Karpas-422 (cell line): ENCODE results near the gene LINGO1. TPM values are rescaled to one million over a fixed set of nuclear protein-coding genes. Genes with fewer than 3 reads are reported as not detected.

ENCODE experiments used
- DNase-seq: peaks from one replicate; pipeline ENCODE4 v3.0.0-alpha.2; 2015
- H2AFZ ChIP-seq: fragments of 200-600 bp; sonication (generic); 2 replicates; pipeline ENCODE4 v1.6.1; 2014; ENCODE audit warnings: antibody characterized with exemption, low read length, mixed read lengths
- H3K27ac ChIP-seq: fragments of 200-600 bp; sonication (generic); 2 replicates; pipeline ENCODE4 v1.5.1; 2014; ENCODE audit warnings: mild to moderate bottlenecking, low read length, moderate library complexity
- H3K27me3 ChIP-seq: fragments of 200-600 bp; sonication (generic); 2 replicates; pipeline ENCODE4 v1.6.1; 2014; ENCODE audit warnings: low read length, mixed read lengths
- H3K36me3 ChIP-seq: fragments of 200-600 bp; sonication (generic); 2 replicates; pipeline ENCODE4 v1.6.1; 2014; ENCODE audit warnings: low read length, mixed read lengths; ENCODE audit not compliant: insufficient read depth
- H3K4me1 ChIP-seq: fragments of 200-600 bp; sonication (generic); 2 replicates; pipeline ENCODE4 v1.6.1; 2014; ENCODE audit warnings: mild to moderate bottlenecking, low read length, mixed read lengths
- H3K4me2 ChIP-seq: fragments of 200-600 bp; sonication (generic); 2 replicates; pipeline ENCODE4 v1.6.1; 2014; ENCODE audit warnings: low read length, low read depth, mild to moderate bottlenecking; ENCODE audit not compliant: poor library complexity, severe bottlenecking
- H3K4me3 ChIP-seq: fragments of 200-600 bp; sonication (generic); 2 replicates; pipeline ENCODE4 v1.5.1; 2014; ENCODE audit warnings: mild to moderate bottlenecking, antibody characterized with exemption, low read length, mixed read lengths
- H3K79me2 ChIP-seq: fragments of 200-600 bp; sonication (generic); 2 replicates; pipeline ENCODE4 v1.6.1; 2014; ENCODE audit warnings: mild to moderate bottlenecking, low read length, mixed read lengths
- H3K9ac ChIP-seq: fragments of 200-600 bp; sonication (generic); 2 replicates; pipeline ENCODE4 v1.6.0; 2014; ENCODE audit warnings: low read length
- H3K9me2 ChIP-seq: fragments of 200-600 bp; sonication (generic), shearing (Covaris generic); replicated peaks from 2 replicates; pipeline ENCODE4 v1.6.0; 2014; ENCODE audit warnings: mild to moderate bottlenecking, low read length, moderate library complexity; ENCODE audit not compliant: insufficient read depth
- H3K9me3 ChIP-seq: fragments of 300-700, 200-600 bp; sonication (generic); 2 replicates; pipeline ENCODE4 v1.6.1; 2014; ENCODE audit warnings: low read length, mixed read lengths
- H4K20me1 ChIP-seq: fragments of 200-600 bp; sonication (generic); 2 replicates; pipeline ENCODE4 v1.6.1; 2014; ENCODE audit warnings: mild to moderate bottlenecking, antibody characterized with exemption, low read length, low read depth; ENCODE audit not compliant: insufficient read depth
- total RNA-seq: library from RNA; depleted of rRNA; stranded (reverse); fragments of >200 nt; shearing (Covaris generic); gene quantifications from 2 replicates; pipeline ENCODE4 v1.2.3, GENCODE V29; 2014; ENCODE audit warnings: low replicate concordance

The LINGO1 gene
- total RNA-seq, 1 experiment from 2014 or later: not detected

- H3K79me2 ChIP-seq: no peaks in the 10 kb centered on the region
- no peak overlapping the region for H3K27ac ChIP-seq
- H3K9me2 ChIP-seq: no peaks in the 10 kb centered on the region
- H3K9ac ChIP-seq: no peak overlapping the region
- no peaks in the 10 kb centered on the region for H3K36me3 ChIP-seq
- no peak overlapping the region for H3K4me3 ChIP-seq
- H3K4me1 ChIP-seq: no peaks in the 10 kb centered on the region
- DNase-seq: no peak
- no peaks in the 10 kb centered on the region for H3K9me3 ChIP-seq
- H4K20me1 ChIP-seq: no peaks in the 10 kb centered on the region; the same call in 1 of the 2 replicates
- H3K4me2 ChIP-seq: no peak overlapping the region
- H2AFZ ChIP-seq: no peak overlapping the region
- H3K27me3 ChIP-seq: no peaks in the 10 kb centered on the region
These were observed 30.5 kb upstream of the LINGO1 start for GRCh38 chr15:77663256-77663655.

- Histone ChIP-seq H3K4me3 (no peak overlapping the region), H2AFZ (no peak overlapping the region), H3K9ac (no peak overlapping the region), H3K9me2 (no peaks in the 10 kb centered on the region), H3K4me1 (no peaks in the 10 kb centered on the region), H3K36me3 (no peaks in the 10 kb centered on the region), H3K4me2 (no peak overlapping the region), H3K27me3 (no peaks in the 10 kb centered on the region), H3K79me2 (no peaks in the 10 kb centered on the region), H4K20me1 (no peaks in the 10 kb centered on the region), H3K9me3 (no peaks in the 10 kb centered on the region), H3K27ac (no peak overlapping the region)
- DNase-seq: peak; percentile 90
These were observed 26.9 kb upstream of the LINGO1 start for GRCh38 chr15:77659350-77660321.

GRCh38 chr15:77658304-77658703, 25.6 kb upstream of the LINGO1 start:
- no peaks in the 10 kb centered on the region for H3K27me3 ChIP-seq
- H3K9me3 ChIP-seq: no peaks in the 10 kb centered on the region
- DNase-seq: no peak
- H3K27ac ChIP-seq: no peak overlapping the region
- no peak overlapping the region for H3K4me3 ChIP-seq
- H3K9me2 ChIP-seq: no peaks in the 10 kb centered on the region
- no peaks in the 10 kb centered on the region for H3K4me1 ChIP-seq
- no peaks in the 10 kb centered on the region for H3K79me2 ChIP-seq
- H3K4me2 ChIP-seq: no peak overlapping the region
- no peak overlapping the region for H3K9ac ChIP-seq
- no peak overlapping the region for H2AFZ ChIP-seq
- no peaks in the 10 kb centered on the region for H3K36me3 ChIP-seq
- H4K20me1 ChIP-seq: no peaks in the 10 kb centered on the region

GRCh38 chr15:77657634-77658238, 25.0 kb upstream of the LINGO1 start:
- Histone ChIP-seq H3K9me2 (no peaks in the 10 kb centered on the region), H3K4me2 (no peak overlapping the region), H3K4me1 (no peaks in the 10 kb centered on the region), H3K9me3 (no peaks in the 10 kb centered on the region), H4K20me1 (no peaks in the 10 kb centered on the region), H3K36me3 (no peaks in the 10 kb centered on the region), H3K4me3 (no peak overlapping the region), H3K79me2 (no peaks in the 10 kb centered on the region), H3K9ac (no peak overlapping the region), H3K27ac (no peak overlapping the region), H3K27me3 (no peaks in the 10 kb centered on the region), H2AFZ (no peak overlapping the region)
- no peak for DNase-seq

- Histone ChIP-seq H3K27me3 (no peaks in the 10 kb centered on the region), H3K9ac (no peak overlapping the region), H3K4me3 (no peak overlapping the region), H3K4me1 (no peaks in the 10 kb centered on the region), H4K20me1 (no peaks in the 10 kb centered on the region), H3K9me3 (no peaks in the 10 kb centered on the region), H3K9me2 (no peaks in the 10 kb centered on the region), H2AFZ (no peak overlapping the region), H3K4me2 (no peak overlapping the region), H3K27ac (no peak overlapping the region), H3K36me3 (no peaks in the 10 kb centered on the region), H3K79me2 (no peaks in the 10 kb centered on the region)
- no peak for DNase-seq
These were observed 23.6 kb upstream of the LINGO1 start for GRCh38 chr15:77656294-77656693.

- H3K4me2 ChIP-seq: no peak overlapping the region
- H3K27me3 ChIP-seq: no peaks in the 10 kb centered on the region
- no peak overlapping the region for H2AFZ ChIP-seq
- H3K9ac ChIP-seq: no peak overlapping the region
- no peaks in the 10 kb centered on the region for H4K20me1 ChIP-seq
- H3K4me3 ChIP-seq: no peak overlapping the region
- no peak overlapping the region for H3K27ac ChIP-seq
- no peaks in the 10 kb centered on the region for H3K9me2 ChIP-seq
- no peaks in the 10 kb centered on the region for H3K36me3 ChIP-seq
- H3K9me3 ChIP-seq: no peaks in the 10 kb centered on the region
- peak; percentile 65 for DNase-seq
- H3K4me1 ChIP-seq: no peaks in the 10 kb centered on the region
- H3K79me2 ChIP-seq: no peaks in the 10 kb centered on the region
These were observed 22.3 kb upstream of the LINGO1 start for GRCh38 chr15:77654975-77655374.

GRCh38 chr15:77653832-77654480, 21.2 kb upstream of the LINGO1 start:
- Histone ChIP-seq H3K9me3 (no peaks in the 10 kb centered on the region), H3K4me1 (no peaks in the 10 kb centered on the region), H3K9ac (no peak overlapping the region), H3K4me3 (no peak overlapping the region), H3K27ac (no peak overlapping the region), H3K36me3 (no peaks in the 10 kb centered on the region), H3K27me3 (no peaks in the 10 kb centered on the region), H3K79me2 (no peaks in the 10 kb centered on the region), H3K4me2 (no peak overlapping the region), H2AFZ (no peak overlapping the region), H3K9me2 (no peaks in the 10 kb centered on the region), H4K20me1 (no peaks in the 10 kb centered on the region)
- no peak for DNase-seq

GRCh38 chr15:77650265-77650664, 17.6 kb upstream of the LINGO1 start:
- no peak overlapping the region for H3K27ac ChIP-seq
- no peaks in the 10 kb centered on the region for H3K4me1 ChIP-seq
- H3K4me2 ChIP-seq: no peak overlapping the region
- H3K79me2 ChIP-seq: no peaks in the 10 kb centered on the region
- no peaks in the 10 kb centered on the region for H3K9me2 ChIP-seq
- H3K9me3 ChIP-seq: no peaks in the 10 kb centered on the region
- H3K9ac ChIP-seq: no peak overlapping the region
- no peaks in the 10 kb centered on the region for H3K27me3 ChIP-seq
- no peaks in the 10 kb centered on the region for H3K36me3 ChIP-seq
- H4K20me1 ChIP-seq: no peaks in the 10 kb centered on the region
- DNase-seq: peak; percentile 67
- no peak overlapping the region for H3K4me3 ChIP-seq
- no peak overlapping the region for H2AFZ ChIP-seq
